ENCODE results near the gene PRDM16.

The PRDM16 gene

DNA sequence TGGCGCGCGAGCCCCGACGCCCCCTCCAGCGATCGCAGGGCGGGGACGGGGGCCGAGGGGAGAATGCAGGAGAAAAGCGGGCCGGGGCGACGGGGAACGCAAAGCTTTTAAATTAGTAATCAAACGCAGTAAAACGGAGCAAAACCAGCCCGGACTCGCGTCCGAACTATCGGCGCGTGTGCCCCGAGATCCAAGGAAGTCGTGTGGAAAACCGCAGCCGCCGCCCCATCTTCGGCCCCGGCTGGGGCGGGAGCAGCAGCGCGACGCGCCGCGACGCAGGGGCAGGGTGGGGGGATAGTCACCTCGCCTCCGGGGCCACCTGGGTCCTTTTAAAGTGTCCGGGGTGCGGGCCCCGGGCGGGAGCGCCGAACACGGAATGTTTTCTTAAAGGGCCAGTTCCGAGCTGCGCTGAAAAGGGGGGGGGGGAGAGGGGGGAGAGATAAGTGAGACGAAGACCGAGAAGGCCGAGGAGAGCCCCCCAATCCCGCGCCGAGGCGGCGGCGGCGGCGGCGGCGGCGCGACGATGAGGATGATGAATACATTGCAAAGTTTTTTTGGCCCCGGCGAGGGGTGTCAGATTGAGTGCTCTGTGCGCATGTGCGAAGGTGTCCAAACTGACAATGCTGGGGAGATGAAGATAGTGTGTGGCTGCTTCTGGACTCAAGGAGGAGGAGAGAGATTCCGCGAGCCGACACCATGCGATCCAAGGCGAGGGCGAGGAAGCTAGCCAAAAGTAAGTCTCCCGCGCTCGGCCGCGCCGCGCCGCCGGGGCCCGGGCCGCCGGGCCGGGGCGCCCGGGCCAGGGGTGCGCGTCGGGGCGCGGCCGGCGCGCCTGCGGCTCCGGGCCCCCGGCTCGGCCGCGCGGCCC is at the start of gene PRDM16:
Gene PRDM16, plus strand, starts transcription at position 640 of the 868 bp plus-strand sequence. Its CDS starts 57 bp downstream, at position 697.
- no peak for DNase-seq

DNA sequence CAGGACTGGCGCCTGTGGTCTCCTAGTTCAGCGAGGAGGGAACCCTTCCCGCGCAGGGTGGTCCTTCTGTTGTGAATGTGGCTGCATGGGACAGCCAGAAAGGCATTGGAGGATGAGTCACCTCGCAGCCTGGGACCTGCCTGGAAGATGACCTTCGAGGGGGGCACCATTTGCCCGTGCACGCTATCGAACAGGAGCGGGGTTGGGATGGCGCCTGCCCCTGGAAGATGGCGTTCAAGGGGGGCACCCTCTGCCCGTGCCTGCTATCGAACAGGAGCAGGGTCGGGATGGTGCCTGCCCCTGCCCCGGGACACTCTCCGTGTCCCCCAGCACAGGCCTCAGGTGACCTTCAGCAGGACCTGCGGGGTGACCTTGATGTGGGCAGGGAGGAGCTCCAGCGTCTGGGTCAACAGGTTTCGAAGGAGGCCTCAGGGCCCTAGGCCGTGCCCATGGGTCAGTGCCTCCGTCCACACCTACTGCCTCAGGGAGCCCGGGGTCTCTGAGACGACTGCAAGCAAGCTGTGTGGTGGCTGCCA is 49.4 kb upstream of the PRDM16 start:
- DNase-seq = no peak

DNA sequence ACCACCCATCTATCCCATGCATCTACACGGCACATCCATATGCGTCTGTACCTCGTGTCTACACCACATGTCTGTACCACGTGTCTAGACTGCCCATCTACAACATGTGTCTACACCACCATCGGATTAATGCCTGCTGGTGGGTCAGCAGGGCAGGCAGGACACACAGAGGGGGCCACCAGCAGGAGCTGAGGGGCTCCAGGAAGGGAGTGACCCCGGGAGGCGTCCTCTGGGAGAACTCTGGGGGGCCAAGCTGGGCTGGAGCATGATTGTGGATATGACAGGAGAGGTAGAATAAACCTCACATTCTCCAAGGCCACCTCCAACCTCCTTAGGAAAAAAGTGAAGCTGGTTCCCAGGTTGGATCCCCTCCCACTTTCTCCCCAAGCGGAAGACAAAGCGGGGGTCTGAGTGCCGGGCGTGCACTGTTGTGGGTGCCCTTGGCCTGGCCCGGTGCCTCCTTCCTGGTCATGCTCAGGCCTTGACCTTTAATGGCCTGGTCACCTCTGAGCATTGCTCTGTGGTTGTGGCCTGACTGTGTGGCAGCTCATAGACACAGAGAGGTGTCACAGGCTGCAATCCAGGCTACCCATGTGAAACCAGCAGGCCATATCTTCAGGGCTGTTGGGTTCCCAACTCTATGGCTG is 48.6 kb upstream of the PRDM16 start:
- no peak for DNase-seq

DNA sequence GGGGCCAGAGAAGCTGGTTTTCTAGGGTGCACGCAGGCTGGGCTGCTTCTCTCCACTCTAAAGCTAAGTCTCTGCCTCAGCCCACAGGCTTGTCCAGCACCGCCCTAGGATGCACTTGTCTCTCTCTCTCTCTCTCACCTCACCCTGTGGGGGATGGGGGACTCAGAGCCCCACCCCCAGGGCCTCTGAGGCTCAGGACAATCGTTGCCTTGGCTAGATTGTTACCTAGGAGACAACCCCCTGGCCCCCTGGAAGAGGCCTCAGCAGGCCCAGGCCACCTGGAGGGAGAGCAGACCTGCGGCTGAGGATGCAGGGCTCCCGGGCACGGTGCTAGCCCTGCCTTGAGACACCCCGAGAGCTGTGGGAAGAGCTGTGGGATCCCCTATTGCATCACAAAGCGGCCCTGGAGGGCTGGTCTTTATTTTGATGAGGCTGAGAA is 47.8 kb upstream of the PRDM16 start, which contains the start of gene ACTRT2:
Gene ACTRT2, plus strand, starts transcription at position 235 of the 439 bp plus-strand sequence. CDS start 220 bp downstream, outside the sequence.
- no peak for DNase-seq

DNA sequence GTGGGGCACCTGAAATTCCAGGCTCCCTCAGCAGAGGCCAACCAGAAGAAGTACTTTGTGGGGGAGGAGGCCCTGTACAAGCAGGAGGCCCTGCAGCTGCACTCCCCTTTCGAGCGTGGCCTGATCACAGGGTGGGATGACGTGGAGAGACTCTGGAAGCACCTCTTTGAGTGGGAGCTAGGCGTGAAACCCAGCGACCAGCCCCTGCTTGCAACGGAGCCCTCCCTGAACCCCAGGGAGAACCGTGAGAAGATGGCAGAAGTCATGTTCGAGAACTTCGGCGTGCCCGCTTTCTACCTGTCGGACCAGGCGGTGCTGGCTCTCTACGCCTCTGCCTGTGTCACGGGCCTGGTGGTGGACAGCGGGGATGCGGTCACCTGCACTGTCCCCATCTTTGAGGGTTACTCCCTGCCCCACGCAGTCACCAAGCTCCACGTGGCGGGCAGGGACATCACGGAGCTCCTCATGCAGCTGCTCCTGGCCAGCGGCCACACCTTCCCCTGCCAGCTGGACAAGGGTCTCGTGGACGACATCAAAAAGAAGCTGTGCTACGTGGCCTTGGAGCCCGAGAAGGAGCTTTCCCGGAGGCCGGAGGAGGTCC is 47.1 kb upstream of the PRDM16 start:
- DNase-seq = no peak

DNA sequence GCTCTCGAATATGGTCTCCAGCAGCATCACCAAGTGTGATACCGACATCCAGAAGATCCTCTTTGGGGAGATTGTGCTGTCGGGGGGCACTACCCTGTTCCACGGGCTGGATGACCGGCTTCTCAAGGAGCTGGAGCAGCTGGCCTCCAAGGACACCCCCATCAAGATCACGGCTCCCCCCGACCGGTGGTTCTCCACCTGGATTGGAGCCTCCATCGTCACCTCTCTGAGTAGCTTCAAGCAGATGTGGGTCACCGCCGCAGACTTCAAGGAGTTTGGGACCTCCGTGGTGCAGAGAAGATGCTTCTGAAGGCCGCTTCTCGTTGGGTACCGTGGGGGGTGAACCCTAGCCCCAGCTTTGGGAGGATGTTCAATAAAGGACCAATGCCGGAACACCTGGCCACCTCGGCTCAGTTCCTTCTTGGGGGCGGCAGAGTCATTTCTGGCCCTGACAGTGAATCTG is 46.5 kb upstream of the PRDM16 start:
- no peak for DNase-seq

DNA sequence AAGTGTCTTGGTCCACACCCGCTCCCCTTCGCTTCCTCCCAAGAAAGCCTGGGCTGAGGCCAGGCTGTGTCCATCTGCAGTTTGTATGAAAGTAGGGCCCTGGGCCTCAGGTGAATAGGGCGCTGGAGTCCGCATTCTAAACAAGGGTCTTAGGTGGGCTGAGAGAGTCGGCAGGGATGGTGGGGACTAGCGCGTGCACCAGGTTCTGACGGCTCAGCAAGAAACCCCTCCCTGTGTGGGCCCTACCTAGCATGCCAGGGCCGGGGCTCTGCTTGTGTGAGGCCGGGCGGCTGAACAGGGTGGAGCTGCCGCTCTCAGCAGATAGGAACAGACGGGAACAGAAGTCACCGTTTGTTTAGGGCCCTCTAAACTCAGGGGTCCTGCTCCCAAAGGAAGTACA is 46.0 kb upstream of the PRDM16 start:
- DNase-seq = no peak

DNA sequence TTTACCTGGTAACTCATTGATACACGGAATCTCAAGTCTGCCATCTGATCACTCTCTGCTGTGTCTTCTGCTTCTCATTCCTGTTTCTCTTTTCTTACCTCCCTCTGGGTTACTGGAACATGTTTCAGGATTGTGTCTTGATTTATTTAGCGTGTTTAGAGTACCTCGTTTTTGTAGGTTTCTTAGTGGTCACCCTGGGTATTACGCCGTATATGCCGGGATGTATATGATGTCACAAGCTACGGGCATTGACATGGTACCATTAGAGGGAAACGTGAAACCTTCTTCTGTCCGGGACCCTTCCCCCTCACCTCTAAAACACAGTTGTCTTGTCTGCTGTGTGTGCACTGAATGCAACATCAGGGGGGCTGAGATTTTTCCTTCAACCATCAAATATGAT is 45.0 kb upstream of the PRDM16 start:
- no peak for DNase-seq

DNA sequence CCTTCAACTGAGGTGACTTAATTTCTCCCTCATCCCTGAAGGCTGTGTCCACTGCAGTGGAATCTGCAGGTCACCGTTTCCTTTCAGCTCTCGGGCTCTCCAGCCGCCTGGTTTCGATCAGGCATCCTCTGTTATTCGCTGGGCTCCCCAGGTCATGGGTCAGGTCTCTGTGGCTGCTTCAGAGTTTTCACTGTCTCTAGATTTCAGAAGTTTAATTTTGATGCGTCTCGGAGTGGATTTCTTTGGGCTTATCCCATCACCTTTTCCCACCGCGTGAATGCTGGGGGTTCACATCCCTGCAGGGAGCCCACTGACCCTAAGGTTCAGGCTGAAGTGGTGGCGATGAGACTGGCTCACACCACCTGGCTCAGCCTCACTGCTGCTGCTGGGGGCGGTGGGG is 44.4 kb upstream of the PRDM16 start:
- DNase-seq = no peak

DNA sequence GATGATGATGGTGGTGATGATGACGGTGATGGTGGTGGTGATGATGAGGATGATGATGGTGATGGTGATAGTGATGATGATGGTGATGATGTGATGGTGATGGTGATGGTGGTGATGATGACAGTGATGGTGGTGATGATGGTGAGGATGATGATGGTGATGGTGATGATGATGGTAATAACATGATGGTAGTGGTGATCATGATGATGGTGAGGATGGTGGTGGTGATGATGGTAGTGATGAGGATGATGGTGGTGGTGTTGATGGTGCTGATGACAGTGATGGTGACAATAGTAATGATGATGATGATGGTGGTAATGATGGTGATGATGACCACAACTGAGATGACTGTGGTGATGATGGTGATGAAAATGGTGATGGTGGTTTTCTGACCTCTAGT is 42.9 kb upstream of the PRDM16 start:
- no peak for DNase-seq

DNA sequence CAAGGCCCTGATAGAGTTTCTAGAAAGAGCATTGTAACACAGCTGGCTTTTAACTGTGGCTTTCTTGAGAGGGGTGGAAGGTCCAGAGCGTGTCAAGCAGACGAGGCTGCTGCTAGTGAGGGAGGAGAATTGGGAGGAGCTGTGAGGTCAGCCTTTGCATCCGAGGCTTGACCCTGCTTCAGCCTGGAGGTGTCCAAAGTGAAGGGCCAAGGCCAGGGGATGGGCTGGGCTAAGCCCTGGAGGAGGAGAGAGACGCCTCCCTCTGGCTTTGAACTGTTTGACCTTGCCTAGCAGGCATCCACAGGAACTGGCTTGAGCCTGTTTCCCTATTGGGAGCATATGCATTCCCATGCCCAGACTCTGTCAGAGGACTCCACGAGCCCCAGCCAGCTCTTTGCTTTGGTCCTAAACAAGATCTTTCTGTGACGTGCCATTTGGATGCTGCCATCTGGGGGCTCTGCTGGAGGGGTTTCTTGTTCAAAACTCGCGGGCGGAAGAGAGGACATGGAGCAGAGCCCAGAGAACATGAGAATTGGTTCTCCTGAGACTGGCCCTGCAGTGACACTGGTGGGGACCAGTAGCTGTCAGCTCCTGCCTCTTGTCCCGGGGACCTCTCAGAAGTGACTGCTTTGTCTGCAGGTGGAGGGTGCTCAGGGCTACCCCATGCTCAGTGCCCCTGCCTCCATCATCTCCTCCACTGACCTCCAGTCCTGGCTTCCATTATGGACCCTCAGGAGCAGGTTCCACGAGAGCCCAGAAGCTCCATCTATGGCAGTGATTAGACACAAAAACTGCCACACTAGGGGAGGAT is 42.2 kb upstream of the PRDM16 start:
- no peak for DNase-seq

DNA sequence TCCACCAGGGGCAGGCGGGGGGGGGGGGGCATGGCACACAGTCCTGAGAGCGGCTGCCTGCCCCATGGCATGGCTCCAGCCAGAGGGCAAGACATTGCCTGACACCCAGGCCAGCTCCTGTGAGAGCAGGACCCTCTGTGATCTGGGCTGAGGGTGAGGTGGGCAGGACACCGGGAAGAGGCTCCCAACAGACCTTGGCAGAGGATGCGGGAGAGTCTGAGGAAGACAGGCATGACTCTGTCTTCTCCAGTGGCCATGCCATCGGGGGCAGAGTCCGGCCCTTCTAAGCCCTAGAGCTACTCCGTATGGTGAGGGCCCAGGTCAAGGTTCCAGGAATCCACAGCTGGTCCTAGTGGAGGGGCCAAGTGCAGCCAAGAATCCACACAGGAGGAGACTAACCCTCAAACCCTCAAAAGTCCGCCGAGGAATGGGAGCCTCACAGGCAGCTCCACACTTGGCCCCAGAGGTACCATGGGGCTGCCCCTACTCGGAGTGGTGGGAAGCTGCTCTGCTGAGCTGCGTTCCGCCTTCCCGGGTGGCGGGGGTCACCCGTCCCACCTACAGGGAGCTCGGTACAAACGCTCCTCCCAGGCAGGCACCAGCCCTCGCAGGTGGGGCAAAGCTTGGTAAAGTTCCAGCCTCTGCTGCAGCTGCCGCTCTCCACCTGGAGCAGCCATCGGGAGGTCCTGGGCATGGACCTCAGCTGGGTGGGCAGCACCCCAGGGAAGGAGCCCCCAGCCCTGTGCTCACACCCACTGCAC is 41.2 kb upstream of the PRDM16 start:
- DNase-seq = no peak

DNA sequence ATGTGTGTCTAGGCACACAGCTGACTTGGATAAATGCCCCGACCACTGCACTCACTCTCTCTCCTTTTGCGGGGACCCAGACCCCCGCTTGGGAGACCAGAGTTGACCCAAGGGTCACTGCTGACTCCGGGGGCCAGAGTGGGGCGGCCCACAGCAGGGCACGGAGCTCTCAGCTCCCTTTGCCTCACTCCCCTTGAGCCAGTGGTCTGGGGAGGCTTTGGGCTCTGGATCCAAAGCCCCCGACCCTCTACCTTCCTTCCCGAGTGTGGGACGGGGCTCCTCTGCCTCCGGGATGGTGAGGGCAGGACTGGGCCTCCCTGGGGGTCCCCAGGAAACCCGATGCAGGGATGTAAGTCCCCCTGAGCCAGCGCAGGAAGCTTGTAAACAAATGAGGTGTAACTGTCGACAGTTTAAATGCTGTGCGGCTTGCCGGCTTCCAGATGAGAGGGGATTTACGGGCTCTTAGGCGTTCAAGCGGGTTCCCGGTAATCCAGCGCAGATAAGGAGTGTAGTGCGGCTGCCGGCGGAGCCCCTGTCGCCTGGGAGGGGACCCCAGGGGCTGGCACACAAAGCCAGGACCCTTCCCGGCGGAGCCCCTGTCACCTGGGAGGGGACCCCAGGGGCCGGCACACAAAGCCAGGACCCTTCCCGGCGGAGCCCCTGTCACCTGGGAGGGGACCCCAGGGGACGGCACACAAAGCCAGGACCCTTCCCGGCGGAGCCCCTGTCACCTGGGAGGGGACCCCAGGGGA is 40.3 kb upstream of the PRDM16 start:
- DNase-seq = no peak

DNA sequence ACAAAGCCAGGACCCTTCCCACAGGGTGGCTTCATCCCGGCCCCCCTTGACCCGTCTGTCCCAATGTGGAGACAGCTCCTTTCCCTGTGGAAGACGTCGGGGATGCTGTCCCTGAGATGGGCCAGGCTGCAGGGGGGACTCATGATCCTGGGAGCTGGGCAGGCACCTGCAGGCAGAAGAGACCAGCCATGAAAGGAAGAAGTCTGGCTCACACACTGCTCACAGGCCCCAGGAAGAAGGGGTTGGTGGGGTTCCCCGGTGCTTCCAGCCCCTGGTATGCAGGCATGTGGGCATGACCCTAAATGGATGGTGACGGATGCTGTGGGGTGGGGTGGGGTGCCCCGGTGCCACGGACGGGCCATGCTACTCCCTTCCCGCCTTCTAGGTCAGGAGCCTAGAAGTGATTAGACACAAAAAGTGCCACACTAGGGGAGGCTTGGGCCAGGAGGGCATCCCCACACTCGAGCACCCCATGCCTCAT is 39.5 kb upstream of the PRDM16 start:
- DNase-seq = no peak

DNA sequence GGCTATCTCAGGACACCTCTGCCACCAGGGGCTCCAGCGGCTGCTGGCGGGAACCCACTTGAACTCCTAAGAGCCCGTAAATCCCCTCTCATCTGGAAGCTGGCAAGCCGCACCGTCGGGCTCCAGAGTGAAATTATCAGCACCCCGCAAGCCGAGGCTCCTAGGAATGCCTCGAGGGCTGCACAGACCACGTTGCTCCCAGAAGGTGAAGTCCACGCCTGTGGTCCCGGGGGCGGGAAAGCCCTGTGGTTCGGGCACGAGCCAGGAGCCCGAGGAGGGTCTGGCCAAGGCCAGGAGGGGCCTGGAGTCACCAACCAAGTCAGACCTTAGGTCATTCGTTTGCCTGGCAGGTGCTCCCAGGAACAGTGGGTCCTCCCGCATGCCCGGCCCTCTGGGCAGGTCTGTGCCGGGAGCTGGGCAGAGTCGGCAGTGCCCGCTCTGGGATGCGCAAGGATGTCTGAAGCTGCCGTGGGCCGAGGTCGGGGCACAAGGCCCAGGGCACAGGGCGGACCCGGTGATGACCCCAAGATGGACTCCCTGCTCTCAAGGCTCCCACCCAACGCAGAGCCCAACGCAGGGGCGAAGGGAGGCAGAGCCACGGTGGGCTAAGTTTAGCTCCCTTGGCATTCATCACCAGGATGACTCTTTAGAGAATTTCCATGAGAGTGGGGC is 38.9 kb upstream of the PRDM16 start:
- DNase-seq = no peak

DNA sequence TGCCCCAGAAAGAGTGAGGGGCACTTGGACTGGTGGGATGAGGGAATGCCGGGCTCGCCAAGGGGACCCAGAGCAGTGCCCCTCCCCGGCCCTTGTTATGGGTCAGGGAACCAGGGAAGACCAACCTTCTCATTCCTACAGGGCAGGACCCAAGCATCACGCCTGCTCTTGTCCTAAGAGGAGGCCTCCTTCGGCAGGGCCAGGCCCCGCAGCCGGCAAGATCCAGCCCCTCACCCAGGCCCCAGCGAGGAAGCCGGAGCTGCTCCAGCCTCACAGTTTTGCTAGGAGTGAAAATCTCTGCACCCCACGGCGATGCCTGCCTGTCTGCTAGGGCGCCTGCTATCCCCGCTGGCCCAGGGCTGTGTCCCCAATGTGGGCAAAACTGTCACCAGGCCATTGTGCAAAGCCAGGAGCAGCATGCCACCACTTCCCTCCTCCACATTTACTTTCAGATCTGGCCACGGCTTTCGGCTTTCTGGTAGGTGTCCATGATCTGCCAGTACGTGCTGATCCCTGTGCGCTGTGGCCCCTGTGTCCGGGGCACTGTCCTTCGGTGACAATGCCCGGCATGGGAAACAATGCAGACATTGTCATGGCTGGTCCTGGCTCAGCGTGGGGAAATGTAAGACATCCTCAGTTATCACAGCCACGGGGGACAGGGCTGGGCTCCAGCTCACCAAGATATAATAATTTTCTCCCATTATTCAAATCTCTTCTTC is 38.2 kb upstream of the PRDM16 start:
- no peak for DNase-seq

DNA sequence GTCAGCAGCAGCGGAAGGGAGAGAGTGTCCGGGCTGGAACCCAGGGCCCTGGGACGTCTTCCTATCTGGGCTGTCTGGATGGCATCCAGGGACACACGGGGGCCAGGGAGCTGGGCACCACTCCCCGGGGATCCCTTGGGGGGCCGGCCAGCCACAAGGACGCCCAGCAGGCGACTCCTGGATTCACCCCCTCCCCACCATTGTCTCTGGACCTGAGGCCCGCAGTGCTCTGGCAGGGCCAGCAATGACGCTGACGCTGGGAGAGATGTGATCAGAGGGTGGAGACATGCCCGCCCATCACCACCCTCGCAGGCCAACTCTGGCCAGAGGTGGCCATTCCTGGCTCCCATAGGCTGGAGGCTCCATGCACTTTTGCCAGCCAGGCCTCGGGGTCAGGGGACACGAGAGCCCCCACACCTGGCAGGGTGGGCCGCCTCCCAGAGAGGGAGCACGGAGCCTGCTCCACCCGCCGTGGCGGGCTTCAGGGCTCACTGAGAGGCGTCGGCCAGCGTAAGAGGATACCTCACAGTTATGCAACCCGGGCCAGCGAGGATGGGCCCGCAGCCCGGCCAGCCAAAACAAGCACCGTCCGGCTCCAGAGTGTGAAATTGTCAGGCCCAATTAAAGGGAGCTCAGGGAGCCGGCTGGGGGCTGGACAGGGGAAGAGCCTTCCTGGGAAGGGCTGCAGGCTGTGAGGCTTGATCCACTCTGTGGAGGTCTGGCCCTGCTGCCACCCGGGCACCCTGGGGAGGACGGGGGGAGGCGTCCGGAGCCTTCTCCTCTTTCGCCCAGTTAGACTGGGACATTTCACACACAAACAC is 37.4 kb upstream of the PRDM16 start:
- DNase-seq = no peak

DNA sequence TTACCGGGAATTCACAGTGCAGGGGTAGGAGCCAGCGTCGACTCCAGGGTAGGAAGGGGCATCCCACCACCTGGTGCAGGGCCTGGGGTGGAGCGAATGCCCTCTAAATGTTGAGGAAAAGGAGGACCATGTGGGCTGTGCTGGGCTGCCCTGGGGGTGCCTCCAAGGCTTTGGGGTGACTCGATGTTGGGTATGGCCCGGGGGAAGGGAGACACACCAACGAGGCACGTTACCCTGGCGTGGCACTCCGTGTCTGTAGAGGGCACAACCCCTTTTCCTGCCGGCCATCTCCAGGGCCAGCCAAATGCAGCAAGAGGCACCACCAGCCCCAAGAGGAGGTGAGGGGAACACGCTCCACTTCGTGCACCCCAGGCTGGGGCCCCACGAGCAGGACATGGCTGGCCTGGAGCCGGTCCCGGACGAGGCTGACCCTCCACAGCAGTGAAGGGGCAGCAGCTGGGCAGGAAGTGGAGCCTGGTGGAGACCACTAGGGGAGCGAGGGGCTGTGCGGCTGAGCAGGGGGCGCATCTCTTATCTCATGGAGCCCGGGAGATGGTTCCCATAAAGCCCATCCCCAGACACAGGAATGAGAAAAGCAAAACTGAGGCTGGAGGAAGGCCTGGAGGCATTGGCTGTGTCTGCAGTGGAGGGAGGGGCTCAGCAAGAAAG is 36.5 kb upstream of the PRDM16 start:
- no peak for DNase-seq

Data from NCI-H1436 treated with DMSO at 0.1 percent for 48 hours (cell line).